ENCODE results near the gene VIT.
"Not testable (repeated sequence)": the region's sequence is repeated elsewhere in the genome, so short reads cannot be mapped to it uniquely, and the experiment has no call there.

VIT gene

GRCh38 chr2:36802952-36803351, 106.4 kb downstream of the VIT start:
- Mint-ChIP-seq H3K36me3 (ENCODE audit: low read depth) (no peaks in the 10 kb centered on the region), H3K27ac (no peak overlapping the region), H3K9me3 (no peaks in the 10 kb centered on the region), H3K27me3 (peaks cover 1% of the 10 kb centered on the region), H3K4me3 (no peak overlapping the region), H3K4me1 (ENCODE audit: low read depth) (no peaks in the 10 kb centered on the region)
- intact Hi-C loops (cut with micrococcal nuclease) = no loop called here

GRCh38 chr2:36805635-36806224, 109.2 kb downstream of the VIT start:
- H3K4me3 Mint-ChIP-seq = no peak overlapping the region

GRCh38 chr2:36807223-36807886, 110.8 kb downstream of the VIT start:
- Mint-ChIP-seq H3K4me1 (ENCODE audit: low read depth) (no peaks in the 10 kb centered on the region), H3K36me3 (ENCODE audit: low read depth) (no peaks in the 10 kb centered on the region), H3K27me3 (peaks cover 1% of the 10 kb centered on the region), H3K4me3 (no peak overlapping the region), H3K27ac (no peak overlapping the region), H3K9me3 (no peaks in the 10 kb centered on the region)
- intact Hi-C loops (cut with micrococcal nuclease) = no loop called here

More at GRCh38 chr2:36805635-36806224, 109.2 kb downstream of the VIT start:
- Mint-ChIP-seq H3K36me3 (ENCODE audit: low read depth) (no peaks in the 10 kb centered on the region), H3K27me3 (peaks cover 1% of the 10 kb centered on the region), H3K27ac (no peak overlapping the region), H3K4me1 (ENCODE audit: low read depth) (no peaks in the 10 kb centered on the region), H3K9me3 (no peaks in the 10 kb centered on the region)
- intact Hi-C loops (cut with micrococcal nuclease) = no loop called here

GRCh38 chr2:36808386-36809068, 112.0 kb downstream of the VIT start:
- Mint-ChIP-seq H3K36me3 (ENCODE audit: low read depth) (no peaks in the 10 kb centered on the region), H3K27me3 (no peaks in the 10 kb centered on the region), H3K27ac (no peak overlapping the region), H3K4me3 (no peak overlapping the region), H3K9me3 (no peaks in the 10 kb centered on the region), H3K4me1 (ENCODE audit: low read depth) (no peaks in the 10 kb centered on the region)
- intact Hi-C loops (cut with micrococcal nuclease) = no loop called here

GRCh38 chr2:36809069-36809445, 112.5 kb downstream of the VIT start:
- Mint-ChIP-seq H3K36me3 (ENCODE audit: low read depth) (no peaks in the 10 kb centered on the region), H3K27me3 (no peaks in the 10 kb centered on the region), H3K9me3 (no peaks in the 10 kb centered on the region), H3K27ac (no peak overlapping the region), H3K4me1 (ENCODE audit: low read depth) (no peaks in the 10 kb centered on the region), H3K4me3 (no peak overlapping the region)
- intact Hi-C loops (cut with micrococcal nuclease) = no loop called here

- H3K4me1 Mint-ChIP-seq (ENCODE audit: low read depth) = no peaks in the 10 kb centered on the region
- H3K27me3 Mint-ChIP-seq = no peaks in the 10 kb centered on the region
- H3K36me3 Mint-ChIP-seq (ENCODE audit: low read depth) = no peaks in the 10 kb centered on the region
- H3K9me3 Mint-ChIP-seq = no peaks in the 10 kb centered on the region
- intact Hi-C loops (cut with micrococcal nuclease) = no loop called here
- no peak overlapping the region for H3K27ac Mint-ChIP-seq
- H3K4me3 Mint-ChIP-seq = no peak overlapping the region
Measured at GRCh38 chr2:36811071-36811470, 114.6 kb downstream of the VIT start.

GRCh38 chr2:36812196-36812595, 115.7 kb downstream of the VIT start:
- Mint-ChIP-seq H3K4me3 (no peak overlapping the region), H3K27me3 (no peaks in the 10 kb centered on the region), H3K9me3 (no peaks in the 10 kb centered on the region), H3K36me3 (ENCODE audit: low read depth) (no peaks in the 10 kb centered on the region), H3K4me1 (ENCODE audit: low read depth) (peaks cover 6% of the 10 kb centered on the region), H3K27ac (no peak overlapping the region)
- intact Hi-C loops (cut with micrococcal nuclease) = no loop called here

GRCh38 chr2:36818542-36818941, 122.0 kb downstream of the VIT start:
- Mint-ChIP-seq H3K36me3 (ENCODE audit: low read depth) (no peaks in the 10 kb centered on the region), H3K27me3 (no peaks in the 10 kb centered on the region), H3K9me3 (no peaks in the 10 kb centered on the region), H3K4me1 (ENCODE audit: low read depth) (peaks cover 6% of the 10 kb centered on the region), H3K4me3 (no peak overlapping the region), H3K27ac (no peak overlapping the region)
- intact Hi-C loops (cut with micrococcal nuclease) = no loop called here

- intact Hi-C loops (cut with micrococcal nuclease) = no loop called here
- H3K27ac Mint-ChIP-seq = no peak overlapping the region
Measured at GRCh38 chr2:36819095-36819711, 122.7 kb downstream of the VIT start.

GRCh38 chr2:36820942-36821605, 124.6 kb downstream of the VIT start:
- Mint-ChIP-seq H3K27me3 (no peaks in the 10 kb centered on the region), H3K36me3 (ENCODE audit: low read depth) (no peaks in the 10 kb centered on the region), H3K9me3 (no peaks in the 10 kb centered on the region), H3K4me3 (no peak overlapping the region), H3K27ac (no peak overlapping the region), H3K4me1 (ENCODE audit: low read depth) (peaks cover 6% of the 10 kb centered on the region)
- intact Hi-C loops (cut with micrococcal nuclease) = no loop called here

More at GRCh38 chr2:36819095-36819711, 122.7 kb downstream of the VIT start:
- H3K4me3 Mint-ChIP-seq = no peak overlapping the region
- H3K4me1 Mint-ChIP-seq (ENCODE audit: low read depth) = peaks cover 6% of the 10 kb centered on the region
- no peaks in the 10 kb centered on the region for H3K36me3 Mint-ChIP-seq (ENCODE audit: low read depth)
- no peaks in the 10 kb centered on the region for H3K9me3 Mint-ChIP-seq
- no peaks in the 10 kb centered on the region for H3K27me3 Mint-ChIP-seq

- no peaks in the 10 kb centered on the region for H3K36me3 Mint-ChIP-seq (ENCODE audit: low read depth)
- no peak overlapping the region for H3K4me3 Mint-ChIP-seq
- no peaks in the 10 kb centered on the region for H3K27me3 Mint-ChIP-seq
- no peaks in the 10 kb centered on the region for H3K4me1 Mint-ChIP-seq (ENCODE audit: low read depth)
- no peaks in the 10 kb centered on the region for H3K9me3 Mint-ChIP-seq
- no peak overlapping the region for H3K27ac Mint-ChIP-seq
- intact Hi-C loops (cut with micrococcal nuclease) = no loop called here
Measured at GRCh38 chr2:36823862-36824261, 127.4 kb downstream of the VIT start.

GRCh38 chr2:36824273-36824672, 127.8 kb downstream of the VIT start:
- H3K4me1 Mint-ChIP-seq (ENCODE audit: low read depth) = no peaks in the 10 kb centered on the region
- intact Hi-C loops (cut with micrococcal nuclease) = no loop called here
- H3K4me3 Mint-ChIP-seq = no peak overlapping the region
- no peaks in the 10 kb centered on the region for H3K27me3 Mint-ChIP-seq
- H3K36me3 Mint-ChIP-seq (ENCODE audit: low read depth) = no peaks in the 10 kb centered on the region
- H3K27ac Mint-ChIP-seq = no peak overlapping the region
- H3K9me3 Mint-ChIP-seq = no peaks in the 10 kb centered on the region

- H3K4me1 Mint-ChIP-seq (ENCODE audit: low read depth); H3K27ac Mint-ChIP-seq; H3K4me3 Mint-ChIP-seq; H3K36me3 Mint-ChIP-seq (ENCODE audit: low read depth); intact Hi-C loops (cut with micrococcal nuclease); H3K9me3 Mint-ChIP-seq; H3K27me3 Mint-ChIP-seq: not testable (repeated sequence)
Measured at GRCh38 chr2:36824683-36825082, 128.2 kb downstream of the VIT start.

GRCh38 chr2:36831185-36831584, 134.7 kb downstream of the VIT start:
- H3K27me3 Mint-ChIP-seq = no peaks in the 10 kb centered on the region

More at GRCh38 chr2:36831185-36831584, 134.7 kb downstream of the VIT start:
- Mint-ChIP-seq H3K27ac (no peak overlapping the region), H3K4me1 (ENCODE audit: low read depth) (no peaks in the 10 kb centered on the region), H3K9me3 (peaks cover 9% of the 10 kb centered on the region), H3K4me3 (no peak overlapping the region), H3K36me3 (ENCODE audit: low read depth) (no peaks in the 10 kb centered on the region)
- intact Hi-C loops (cut with micrococcal nuclease) = no loop called here
